ENCODE measurements around the gene ULK4. TPM values are rescaled to one million over a fixed set of nuclear protein-coding genes. Genes with fewer than 3 reads are reported as not detected.

Gene ULK4
- total RNA-seq, 1 experiment from 2014 or later = 6.3 TPM

GRCh38 chr3:41716471-41716870 lies 245.4 kb downstream of the ULK4 start:
- no peaks in the 10 kb centered on the region for H3K9me2 ChIP-seq (ENCODE audit: insufficient read depth)
- TF ChIP-seq CEBPB (IDR thresholded peaks at IDR 0.05; ENCODE audit: low read depth) (no peak), RAD21 (IDR thresholded peaks at IDR 0.05; ENCODE audit: low read depth) (peak; percentile 49), CTCF (IDR thresholded peaks at IDR 0.05 in 2 of 3, conservative IDR thresholded peaks at IDR 0.05 in 1 of 3; ENCODE audit: borderline replicate concordance in 1 of 3, insufficient read depth in 1 of 3, low read depth in 2 of 3, low read length in 2 of 3) (peak in 2 of 3 experiments; percentile 11 to 26; a peak in 2 of 6 replicates)
- ChIA-PET RAD21 (ENCODE audit: low non-redundant PET in 1 of 2, low total read pairs in 2 of 2, uncharacterized antibody in 2 of 2, unreplicated experiment in 2 of 2) (no interaction called here), CTCF (interaction anchor here (1.0 to 1.2 kb wide), 3 partner anchors 18 to 1136 kb away, joined by 3 to 8 read pairs (median 3); no protein-coding TSS in a partner anchor), POLR2A (no interaction called here)
- H3K4me2 ChIP-seq (ENCODE audit: low read length) = no peak overlapping the region
- H3K9me3 ChIP-seq (ENCODE audit: control insufficient read depth in 1 of 2, insufficient read depth in 1 of 2, low read depth in 1 of 2, low read length in 2 of 2) = no peaks in the 10 kb centered on the region
- no peak overlapping the region for H2AFZ ChIP-seq (ENCODE audit: low read depth, low read length, poor library complexity, severe bottlenecking)
- H3K27ac ChIP-seq (ENCODE audit: low read depth, low read length) = no peak overlapping the region
- no peaks in the 10 kb centered on the region for H3K36me3 ChIP-seq (ENCODE audit: control insufficient read depth in 1 of 2, insufficient read depth in 2 of 2, low read length in 2 of 2)
- intact Hi-C loops (cut with micrococcal nuclease) = loop anchor here (10.0 kb wide), 2 partner anchors 378 to 1132 kb away; partner anchors contain the start of gene TRAK1
- H3K9ac ChIP-seq (ENCODE audit: low read length) = no peak overlapping the region
- no peak overlapping the region for H3K4me3 ChIP-seq (replicated peaks in 1 of 2; ENCODE audit: low read depth in 1 of 2, low read length in 2 of 2)
- DNase-seq (ENCODE audit: low read depth, low spot score) = no peak
- ATAC-seq = no peak
- BruUV-seq (replicated peaks) = no TSS peak
- no peaks in the 10 kb centered on the region for H4K20me1 ChIP-seq (ENCODE audit: insufficient read depth)
- no peaks in the 10 kb centered on the region for H3K4me1 ChIP-seq (ENCODE audit: control insufficient read depth in 1 of 2, insufficient read depth in 2 of 2, low read length in 2 of 2)
- no peaks in the 10 kb centered on the region for H3K79me2 ChIP-seq (ENCODE audit: insufficient read depth, low read length)
- no peaks in the 10 kb centered on the region for H3K27me3 ChIP-seq (ENCODE audit: insufficient read depth, low read length)

- no peaks in the 10 kb centered on the region for H3K36me3 ChIP-seq (ENCODE audit: control insufficient read depth in 1 of 2, insufficient read depth in 2 of 2, low read length in 2 of 2)
- H3K9me2 ChIP-seq (ENCODE audit: insufficient read depth) = no peaks in the 10 kb centered on the region
- H2AFZ ChIP-seq (ENCODE audit: low read depth, low read length, poor library complexity, severe bottlenecking) = no peak overlapping the region
- no TSS peak for BruUV-seq (replicated peaks)
- ChIA-PET RAD21 (ENCODE audit: low non-redundant PET in 1 of 2, low total read pairs in 2 of 2, uncharacterized antibody in 2 of 2, unreplicated experiment in 2 of 2) (no interaction called here), CTCF (no interaction called here), POLR2A (no interaction called here)
- H3K4me2 ChIP-seq (ENCODE audit: low read length) = no peak overlapping the region
- H3K9me3 ChIP-seq (ENCODE audit: control insufficient read depth in 1 of 2, insufficient read depth in 1 of 2, low read depth in 1 of 2, low read length in 2 of 2) = no peaks in the 10 kb centered on the region
- ATAC-seq (no peak), DNase-seq (ENCODE audit: low read depth, low spot score) (no peak)
- no peaks in the 10 kb centered on the region for H4K20me1 ChIP-seq (ENCODE audit: insufficient read depth)
- intact Hi-C loops (cut with micrococcal nuclease) = loop anchor here (10.0 kb wide), 2 partner anchors 379 to 1131 kb away; partner anchors contain the start of gene TRAK1
- H3K4me1 ChIP-seq (ENCODE audit: control insufficient read depth in 1 of 2, insufficient read depth in 2 of 2, low read length in 2 of 2) = peaks cover 3 to 8% of the 10 kb centered on the region in 2 experiments
- no peaks in the 10 kb centered on the region for H3K27me3 ChIP-seq (ENCODE audit: insufficient read depth, low read length)
- H3K79me2 ChIP-seq (ENCODE audit: insufficient read depth, low read length) = no peaks in the 10 kb centered on the region
- no peak overlapping the region for H3K27ac ChIP-seq (ENCODE audit: low read depth, low read length)
- no peak overlapping the region for H3K9ac ChIP-seq (ENCODE audit: low read length)
- H3K4me3 ChIP-seq (replicated peaks in 1 of 2; ENCODE audit: low read depth in 1 of 2, low read length in 2 of 2) = no peak overlapping the region
- TF ChIP-seq FOSL1 (IDR thresholded peaks at IDR 0.05; ENCODE audit: low read depth) = no peak
- TF ChIP-seq EZH2phosphoT487 (IDR thresholded peaks at IDR 0.05; ENCODE audit: borderline replicate concordance) = no peak
- TF ChIP-seq EGR1 (IDR thresholded peaks at IDR 0.05; ENCODE audit: low read depth) = no peak
- no peak for TF ChIP-seq ATF3 (IDR thresholded peaks at IDR 0.05)
- no peak for TF ChIP-seq SIN3A (IDR thresholded peaks at IDR 0.05; ENCODE audit: low read depth)
- TF ChIP-seq RAD21 (IDR thresholded peaks at IDR 0.05; ENCODE audit: low read depth) = no peak
- no peak for TF ChIP-seq MAX (IDR thresholded peaks at IDR 0.05)
- no peak for TF ChIP-seq POLR2A (IDR thresholded peaks at IDR 0.05; ENCODE audit: borderline replicate concordance, extremely low read depth, insufficient read depth, insufficient read length)
- TF ChIP-seq ZFX (IDR thresholded peaks at IDR 0.05) = no peak
- TF ChIP-seq ZBTB33 (IDR thresholded peaks at IDR 0.05; ENCODE audit: extremely low read depth, insufficient replicate concordance, low read length) = no peak
- TF ChIP-seq POLR2AphosphoS5 (IDR thresholded peaks at IDR 0.05; ENCODE audit: low read depth, low read length) = no peak
- no peak for TF ChIP-seq CEBPB (IDR thresholded peaks at IDR 0.05; ENCODE audit: low read depth)
- TF ChIP-seq YY1 (IDR thresholded peaks at IDR 0.05; ENCODE audit: extremely low read depth, insufficient replicate concordance, low read depth, low read length) = no peak
- TF ChIP-seq SRF (IDR thresholded peaks at IDR 0.05; ENCODE audit: low read depth) = no peak
These were observed 246.5 kb downstream of the ULK4 start for GRCh38 chr3:41715376-41715775.
